RWPE2 (cell line): ENCODE results near the gene MRFAP1.

Source experiments
- ATAC-seq: fragments of 200-7000 bp; cut with Tn5 transposase; 3 replicates; pipeline ENCODE4 v1.9.1; 2021; ENCODE audit warnings: low read depth
- DNase-seq: peaks from one replicate; pipeline ENCODE4 v3.0.0-alpha.2; 2020; ENCODE audit warnings: low spot score
- H3K27ac ChIP-seq: fragments of 450-650 bp; 2 replicates; pipeline ENCODE4 v1.5.1; 2017; ENCODE audit warnings: mild to moderate bottlenecking; ENCODE audit not compliant: poor library complexity, severe bottlenecking
- H3K27me3 ChIP-seq: fragments of 250-450 bp; sonication (Bioruptor Pico); 2 replicates; pipeline ENCODE4 v1.5.1; 2021; ENCODE audit warnings: mild to moderate bottlenecking, moderate library complexity; ENCODE audit not compliant: insufficient read depth, poor library complexity, severe bottlenecking
- H3K36me3 ChIP-seq: fragments of 250-450 bp; sonication (Bioruptor Pico); 2 replicates; pipeline ENCODE4 v1.5.1; 2020; ENCODE audit warnings: low read depth, mild to moderate bottlenecking, moderate library complexity
- H3K4me1 ChIP-seq: fragments of 250-450 bp; sonication (Bioruptor Pico); 2 replicates; pipeline ENCODE4 v1.5.1; 2021; ENCODE audit warnings: mild to moderate bottlenecking, moderate library complexity; ENCODE audit not compliant: insufficient read depth, poor library complexity, severe bottlenecking
- H3K4me3 ChIP-seq: fragments of 250-450 bp; sonication (Bioruptor Pico); 2 replicates; pipeline ENCODE4 v1.5.1; 2021; ENCODE audit warnings: mild to moderate bottlenecking, moderate library complexity; ENCODE audit not compliant: severe bottlenecking
- H3K9me3 ChIP-seq: fragments of 250-450 bp; sonication (Bioruptor Pico); 2 replicates; pipeline ENCODE4 v1.5.1; 2021; ENCODE audit warnings: mild to moderate bottlenecking, moderate library complexity; ENCODE audit not compliant: severe bottlenecking
- TF ChIP-seq, protein P1 (sequence below): fragments of 450-650 bp; IDR thresholded peaks from one replicate; pipeline ENCODE4 v1.5.1; 2017; ENCODE audit warnings: mild to moderate bottlenecking, moderate library complexity; ENCODE audit not compliant: poor library complexity, severe bottlenecking

Gene MRFAP1

DNA sequence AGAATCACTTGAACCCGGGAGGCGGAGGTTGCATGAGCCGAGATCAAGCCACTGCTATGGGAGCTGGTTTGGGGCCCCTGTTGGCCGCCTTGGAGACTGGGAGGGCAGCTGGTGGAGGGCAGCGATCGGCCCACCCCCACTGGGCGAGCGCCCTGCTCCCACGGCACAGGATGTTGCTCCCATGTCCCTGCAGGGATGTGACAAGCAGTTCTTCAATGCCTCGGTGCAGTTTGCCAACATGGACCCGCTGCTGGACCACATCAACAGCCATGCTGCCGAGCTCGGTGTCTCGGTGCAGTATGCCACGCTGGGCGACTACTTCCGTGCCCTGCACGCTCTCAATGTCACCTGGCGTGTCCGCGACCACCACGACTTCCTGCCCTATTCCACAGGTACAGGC, 46.1 kb upstream of the MRFAP1 start:
- no peak overlapping the region for H3K4me3 ChIP-seq
- H3K9me3 ChIP-seq, result no peaks in the 10 kb centered on the region
- no peaks in the 10 kb centered on the region for H3K36me3 ChIP-seq
- H3K4me1 ChIP-seq, result no peaks in the 10 kb centered on the region
- H3K27ac ChIP-seq, result no peak overlapping the region
- H3K27me3 ChIP-seq, result no peaks in the 10 kb centered on the region
- TF ChIP-seq, protein P1, sequence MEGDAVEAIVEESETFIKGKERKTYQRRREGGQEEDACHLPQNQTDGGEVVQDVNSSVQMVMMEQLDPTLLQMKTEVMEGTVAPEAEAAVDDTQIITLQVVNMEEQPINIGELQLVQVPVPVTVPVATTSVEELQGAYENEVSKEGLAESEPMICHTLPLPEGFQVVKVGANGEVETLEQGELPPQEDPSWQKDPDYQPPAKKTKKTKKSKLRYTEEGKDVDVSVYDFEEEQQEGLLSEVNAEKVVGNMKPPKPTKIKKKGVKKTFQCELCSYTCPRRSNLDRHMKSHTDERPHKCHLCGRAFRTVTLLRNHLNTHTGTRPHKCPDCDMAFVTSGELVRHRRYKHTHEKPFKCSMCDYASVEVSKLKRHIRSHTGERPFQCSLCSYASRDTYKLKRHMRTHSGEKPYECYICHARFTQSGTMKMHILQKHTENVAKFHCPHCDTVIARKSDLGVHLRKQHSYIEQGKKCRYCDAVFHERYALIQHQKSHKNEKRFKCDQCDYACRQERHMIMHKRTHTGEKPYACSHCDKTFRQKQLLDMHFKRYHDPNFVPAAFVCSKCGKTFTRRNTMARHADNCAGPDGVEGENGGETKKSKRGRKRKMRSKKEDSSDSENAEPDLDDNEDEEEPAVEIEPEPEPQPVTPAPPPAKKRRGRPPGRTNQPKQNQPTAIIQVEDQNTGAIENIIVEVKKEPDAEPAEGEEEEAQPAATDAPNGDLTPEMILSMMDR, result no peak
- DNase-seq (no peak), ATAC-seq (no peak)

DNA sequence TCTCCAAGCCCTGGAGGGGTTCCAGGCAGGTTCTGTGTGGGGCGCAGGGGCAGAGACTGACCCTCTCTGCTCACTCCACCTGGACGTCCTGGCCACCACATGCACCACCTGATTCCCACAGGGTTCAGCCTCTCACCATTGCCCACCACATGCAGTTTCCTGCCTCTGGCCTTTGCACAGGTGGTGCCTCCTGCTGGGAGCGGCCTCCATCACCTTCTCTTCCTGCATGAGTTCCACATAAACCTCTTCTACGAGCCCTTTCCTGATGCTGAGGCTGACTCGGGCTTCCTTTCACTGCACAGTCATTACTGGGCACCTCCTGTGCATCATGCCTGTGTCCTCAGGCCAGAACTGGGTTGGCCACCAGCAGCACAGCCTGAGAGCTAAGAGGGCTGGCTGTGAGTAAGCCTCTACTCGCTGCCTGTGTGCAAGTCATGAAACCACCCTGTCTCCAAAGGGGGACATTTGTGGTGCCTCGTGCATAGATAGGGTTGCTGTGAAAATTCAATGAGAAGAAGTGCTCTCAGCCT, 45.6 kb upstream of the MRFAP1 start:
- Histone ChIP-seq H3K9me3 (no peaks in the 10 kb centered on the region), H3K4me1 (no peaks in the 10 kb centered on the region)
- DNase-seq, result no peak

DNA sequence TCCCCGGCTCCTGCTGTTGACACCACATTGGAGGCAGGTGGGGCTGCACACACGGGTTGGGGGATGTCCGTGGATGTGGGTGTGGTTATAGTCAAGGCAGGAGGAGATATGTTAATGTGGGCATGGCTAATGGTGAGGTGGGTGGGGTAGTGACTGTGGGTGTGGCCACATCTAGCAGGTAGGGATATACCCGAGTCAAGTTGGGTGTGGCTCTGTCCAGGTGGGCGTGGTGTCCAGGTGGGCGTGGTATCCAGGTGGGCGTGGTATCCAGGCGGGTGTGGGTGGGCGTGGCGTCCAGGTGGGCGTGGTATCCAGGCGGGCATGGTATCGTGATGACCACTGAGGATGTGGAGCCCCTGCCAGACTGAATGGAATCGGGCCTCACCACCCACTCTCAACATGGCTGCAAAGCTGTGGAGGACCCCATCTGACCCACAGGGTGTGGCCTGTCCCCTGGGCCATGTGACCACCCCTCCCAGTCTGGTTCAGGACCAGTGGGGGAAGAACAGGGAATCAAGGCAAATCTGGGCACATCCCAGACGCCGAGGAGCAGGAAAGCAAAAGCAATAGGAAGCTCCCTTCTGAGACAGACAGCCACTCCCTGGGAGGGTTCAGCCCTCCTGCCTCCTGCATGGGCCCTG, 44.5 kb upstream of the MRFAP1 start:
- no peak overlapping the region for H3K4me3 ChIP-seq
- TF ChIP-seq, protein P1, result no peak
- no peak for DNase-seq

More for the DNA sequence above, 45.6 kb upstream of the MRFAP1 start:
- Histone ChIP-seq H3K27me3 (no peaks in the 10 kb centered on the region), H3K36me3 (no peaks in the 10 kb centered on the region), H3K27ac (no peak overlapping the region), H3K4me3 (no peak overlapping the region)
- TF ChIP-seq, protein P1, result no peak
- ATAC-seq, result no peak

DNA sequence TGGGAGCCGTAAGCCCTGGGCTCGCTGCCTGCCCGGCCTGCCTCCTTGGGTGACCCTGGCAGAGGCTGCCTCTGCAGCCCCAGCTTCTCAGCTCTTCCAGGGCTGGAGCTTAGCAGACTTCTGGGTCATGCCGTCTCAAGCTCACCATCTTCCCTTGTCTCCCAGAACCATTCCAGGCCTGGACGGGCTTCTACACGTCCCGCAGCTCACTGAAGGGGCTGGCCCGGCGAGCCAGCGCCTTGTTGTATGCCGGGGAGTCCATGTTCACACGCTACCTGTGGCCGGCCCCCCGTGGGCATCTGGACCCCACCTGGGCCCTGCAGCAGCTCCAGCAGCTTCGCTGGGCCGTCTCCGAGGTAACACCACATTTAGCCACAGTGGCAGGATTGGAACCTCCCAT, 43.5 kb upstream of the MRFAP1 start:
- Histone ChIP-seq H3K4me3 (no peak overlapping the region), H3K4me1 (no peaks in the 10 kb centered on the region), H3K36me3 (no peaks in the 10 kb centered on the region), H3K9me3 (no peaks in the 10 kb centered on the region), H3K27me3 (no peaks in the 10 kb centered on the region), H3K27ac (no peak overlapping the region)
- TF ChIP-seq, protein P1, result no peak
- ATAC-seq (no peak), DNase-seq (no peak)

More for the DNA sequence above, 44.5 kb upstream of the MRFAP1 start:
- peak; percentile 67 for ATAC-seq
- Histone ChIP-seq H3K4me1 (no peaks in the 10 kb centered on the region), H3K36me3 (no peaks in the 10 kb centered on the region), H3K27me3 (no peaks in the 10 kb centered on the region), H3K27ac (no peak overlapping the region), H3K9me3 (no peaks in the 10 kb centered on the region)

DNA sequence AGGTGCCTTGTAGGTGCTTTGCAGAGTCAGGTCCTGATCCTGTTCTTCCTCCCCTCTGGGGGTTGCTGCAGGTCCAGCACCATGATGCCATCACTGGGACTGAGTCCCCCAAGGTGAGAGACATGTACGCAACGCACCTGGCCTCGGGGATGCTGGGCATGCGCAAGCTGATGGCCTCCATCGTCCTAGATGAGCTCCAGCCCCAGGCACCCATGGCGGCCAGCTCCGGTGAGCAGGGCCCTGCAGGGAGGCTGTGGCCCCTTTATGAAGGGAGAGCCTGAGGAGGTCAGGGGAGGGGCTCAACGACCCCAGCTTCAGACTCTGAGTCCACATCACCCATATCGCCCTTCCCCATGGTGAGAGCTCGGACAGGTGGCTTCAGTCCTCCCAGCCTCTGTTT, 42.4 kb upstream of the MRFAP1 start:
- no peak for ATAC-seq
- H3K4me3 ChIP-seq, result no peak overlapping the region
- H3K36me3 ChIP-seq, result no peaks in the 10 kb centered on the region
- no peaks in the 10 kb centered on the region for H3K4me1 ChIP-seq
- no peak overlapping the region for H3K27ac ChIP-seq
- TF ChIP-seq, protein P1, result no peak
- no peaks in the 10 kb centered on the region for H3K9me3 ChIP-seq
- DNase-seq, result no peak
- no peaks in the 10 kb centered on the region for H3K27me3 ChIP-seq
